Chondrocyte (in vitro differentiated cells): ENCODE data around the gene CFAP70. TPM values are rescaled to one million over a fixed set of nuclear protein-coding genes. Genes with fewer than 3 reads are reported as not detected.
A peak's percentile ranks its signal among the peaks of the same experiment; 100 is the strongest.

Experiments used
- DNase-seq: peaks from one replicate; pipeline ENCODE4 v3.0.0; 2021; ENCODE audit warnings: mixed read lengths, low spot score
- H3K27ac Mint-ChIP-seq: one replicate; pipeline ENCODE4 v1.8.0; 2021; ENCODE audit warnings: mild to moderate bottlenecking, moderate library complexity, mixed read lengths; ENCODE audit not compliant: unreplicated experiment
- H3K27me3 Mint-ChIP-seq: 2 replicates; pipeline ENCODE4 v1.8.0; 2021; ENCODE audit warnings: low read depth, mixed read lengths
- H3K36me3 Mint-ChIP-seq: 2 replicates; pipeline ENCODE4 v1.8.0; 2021; ENCODE audit warnings: low read depth, mixed read lengths
- H3K4me1 Mint-ChIP-seq: 2 replicates; pipeline ENCODE4 v1.8.0; 2021; ENCODE audit warnings: low read depth, mild to moderate bottlenecking, mixed read lengths
- H3K4me3 Mint-ChIP-seq: one replicate; pipeline ENCODE4 v1.8.0; 2021; ENCODE audit warnings: mild to moderate bottlenecking, moderate library complexity, mixed read lengths; ENCODE audit not compliant: unreplicated experiment
- H3K9me3 Mint-ChIP-seq: 2 replicates; pipeline ENCODE4 v1.8.0; 2021; ENCODE audit warnings: low read depth, mixed read lengths
- total RNA-seq: library from RNA; stranded (reverse); gene quantifications from 3 replicates; pipeline ENCODE4 v1.2.1, GENCODE V29; 2021
- TF ChIP-seq, protein P1 (sequence below): fragments of 200-600 bp; sonication (generic); IDR thresholded peaks from 2 replicates; pipeline ENCODE4 v1.5.0; 2021; ENCODE audit warnings: antibody characterized with exemption, mild to moderate bottlenecking, moderate library complexity

CFAP70 gene
- total RNA-seq, 1 donor from 2014 or later: 0.42 TPM

DNA sequence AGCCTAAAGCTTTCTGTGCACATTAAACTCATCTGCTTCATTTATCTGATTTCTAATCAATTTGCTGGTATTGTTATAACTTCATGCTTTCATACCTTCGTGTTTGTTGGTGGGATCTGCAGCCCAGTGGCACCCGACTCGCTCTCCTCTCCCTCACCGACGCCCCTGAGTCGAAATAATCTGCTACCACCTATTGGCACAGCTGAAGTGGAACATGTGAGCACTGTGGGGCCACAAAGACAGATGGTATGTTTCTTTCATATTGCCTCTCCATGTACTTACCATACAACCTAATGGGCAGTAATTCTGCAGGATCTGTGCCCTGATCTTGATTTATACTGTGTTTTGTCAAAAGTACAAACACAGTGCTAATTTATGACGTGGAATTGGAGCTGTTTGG is 124.0 kb downstream of the CFAP70 start:
- TF ChIP-seq, protein P1, sequence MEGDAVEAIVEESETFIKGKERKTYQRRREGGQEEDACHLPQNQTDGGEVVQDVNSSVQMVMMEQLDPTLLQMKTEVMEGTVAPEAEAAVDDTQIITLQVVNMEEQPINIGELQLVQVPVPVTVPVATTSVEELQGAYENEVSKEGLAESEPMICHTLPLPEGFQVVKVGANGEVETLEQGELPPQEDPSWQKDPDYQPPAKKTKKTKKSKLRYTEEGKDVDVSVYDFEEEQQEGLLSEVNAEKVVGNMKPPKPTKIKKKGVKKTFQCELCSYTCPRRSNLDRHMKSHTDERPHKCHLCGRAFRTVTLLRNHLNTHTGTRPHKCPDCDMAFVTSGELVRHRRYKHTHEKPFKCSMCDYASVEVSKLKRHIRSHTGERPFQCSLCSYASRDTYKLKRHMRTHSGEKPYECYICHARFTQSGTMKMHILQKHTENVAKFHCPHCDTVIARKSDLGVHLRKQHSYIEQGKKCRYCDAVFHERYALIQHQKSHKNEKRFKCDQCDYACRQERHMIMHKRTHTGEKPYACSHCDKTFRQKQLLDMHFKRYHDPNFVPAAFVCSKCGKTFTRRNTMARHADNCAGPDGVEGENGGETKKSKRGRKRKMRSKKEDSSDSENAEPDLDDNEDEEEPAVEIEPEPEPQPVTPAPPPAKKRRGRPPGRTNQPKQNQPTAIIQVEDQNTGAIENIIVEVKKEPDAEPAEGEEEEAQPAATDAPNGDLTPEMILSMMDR: no peak
- Mint-ChIP-seq H3K36me3 (peaks cover 13% of the 10 kb centered on the region), H3K27me3 (no peaks in the 10 kb centered on the region), H3K27ac (no peak overlapping the region), H3K4me1 (peaks cover 4% of the 10 kb centered on the region), H3K4me3 (no peak overlapping the region), H3K9me3 (no peaks in the 10 kb centered on the region)
- no peak for DNase-seq

DNA sequence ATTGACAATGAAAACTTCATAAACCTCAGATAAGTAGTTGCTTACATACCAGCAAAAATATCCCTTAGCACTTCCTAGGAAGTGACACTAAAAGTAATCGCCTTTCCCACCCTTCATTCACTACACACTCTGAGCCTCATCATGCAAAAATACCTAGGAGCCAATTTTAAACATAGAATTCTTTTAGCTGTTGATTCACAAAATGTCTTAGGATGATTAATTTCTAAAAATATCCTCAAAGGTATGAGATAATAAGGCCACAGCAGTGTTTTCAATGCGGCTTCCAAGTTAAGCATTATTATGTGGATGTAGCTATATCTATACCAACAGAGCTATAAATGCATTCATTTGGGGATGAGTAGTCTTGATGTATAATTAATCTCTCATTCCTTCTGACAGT is 124.8 kb downstream of the CFAP70 start:
- TF ChIP-seq, protein P1: no peak
- DNase-seq: no peak

DNA sequence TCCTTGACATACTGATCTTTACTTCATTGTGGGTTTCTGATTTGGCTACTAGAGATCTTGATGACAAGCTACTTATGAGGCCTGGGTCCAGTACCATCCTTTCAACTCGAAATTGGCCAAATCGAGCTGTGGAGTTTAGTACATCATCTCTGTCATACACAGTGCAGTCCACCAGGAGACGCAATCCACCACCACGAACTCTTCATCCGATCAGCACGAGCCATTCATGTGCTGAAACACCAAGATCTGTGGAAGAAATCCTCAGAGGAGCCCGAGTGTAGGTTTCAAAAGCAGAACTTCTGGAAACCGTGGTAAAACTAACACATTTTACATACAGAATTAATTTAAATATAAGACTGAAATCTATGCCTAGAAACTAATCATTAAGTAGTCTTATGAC is 125.8 kb downstream of the CFAP70 start:
- TF ChIP-seq, protein P1: peak; percentile 32
- no peaks in the 10 kb centered on the region for H3K9me3 Mint-ChIP-seq
- no peak overlapping the region for H3K4me3 Mint-ChIP-seq
- H3K4me1 Mint-ChIP-seq: peaks cover 4% of the 10 kb centered on the region
- H3K36me3 Mint-ChIP-seq: peaks cover 16% of the 10 kb centered on the region
- H3K27ac Mint-ChIP-seq: no peak overlapping the region
- no peaks in the 10 kb centered on the region for H3K27me3 Mint-ChIP-seq
- DNase-seq: no peak

More for the DNA sequence above, 124.8 kb downstream of the CFAP70 start:
- Mint-ChIP-seq H3K9me3 (no peaks in the 10 kb centered on the region), H3K4me3 (no peak overlapping the region), H3K36me3 (peaks cover 14% of the 10 kb centered on the region), H3K27ac (peak overlapping the region; percentile 8), H3K27me3 (no peaks in the 10 kb centered on the region), H3K4me1 (peaks cover 4% of the 10 kb centered on the region)

DNA sequence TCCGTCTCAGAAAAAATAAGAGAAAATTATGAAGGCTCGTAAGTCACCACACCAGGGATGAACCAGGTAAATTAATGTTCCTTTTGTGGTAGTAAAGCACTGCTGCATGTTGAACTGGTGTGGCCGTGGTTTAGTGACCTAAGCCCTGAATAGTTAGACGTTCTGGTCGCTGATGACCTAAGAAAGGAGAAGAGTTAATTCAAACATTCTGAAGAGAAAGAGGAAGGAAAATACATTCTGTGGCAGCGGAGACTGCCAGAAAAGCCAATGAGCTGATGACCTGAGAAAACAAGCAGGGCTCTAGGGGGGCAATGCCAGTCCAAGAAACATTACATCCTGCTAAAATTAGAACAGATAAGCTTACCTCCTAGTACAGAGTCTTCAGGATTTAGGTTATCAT is 129.1 kb downstream of the CFAP70 start:
- Mint-ChIP-seq H3K4me3 (no peak overlapping the region), H3K27ac (no peak overlapping the region)
- TF ChIP-seq, protein P1: no peak

DNA sequence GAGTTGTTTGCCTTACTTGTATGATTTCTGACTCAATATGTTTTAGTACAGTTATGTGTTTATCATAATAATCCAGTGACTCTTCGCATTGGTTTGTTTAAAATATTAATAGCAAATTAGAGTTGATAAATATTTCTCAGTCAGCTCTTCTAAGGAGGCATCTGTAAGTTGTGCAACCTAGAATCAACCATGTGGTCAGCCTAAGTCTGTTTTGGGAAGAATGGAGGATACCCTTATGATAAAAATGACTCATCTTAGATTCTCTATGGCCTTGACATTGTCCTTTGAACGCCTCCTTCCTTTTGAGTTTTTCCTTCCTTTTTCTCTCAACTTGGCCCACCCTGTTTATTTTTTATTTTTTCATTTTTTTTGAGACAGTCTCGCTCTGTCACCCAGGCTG is 130.4 kb downstream of the CFAP70 start:
- TF ChIP-seq, protein P1: no peak
- DNase-seq: no peak
- H3K36me3 Mint-ChIP-seq: peaks cover 15% of the 10 kb centered on the region
- no peaks in the 10 kb centered on the region for H3K4me1 Mint-ChIP-seq
- no peak overlapping the region for H3K27ac Mint-ChIP-seq
- H3K9me3 Mint-ChIP-seq: no peaks in the 10 kb centered on the region
- no peak overlapping the region for H3K4me3 Mint-ChIP-seq
- H3K27me3 Mint-ChIP-seq: no peaks in the 10 kb centered on the region

More for the DNA sequence above, 129.1 kb downstream of the CFAP70 start:
- Mint-ChIP-seq H3K36me3 (peaks cover 15% of the 10 kb centered on the region), H3K4me1 (peaks cover 4% of the 10 kb centered on the region), H3K9me3 (no peaks in the 10 kb centered on the region), H3K27me3 (no peaks in the 10 kb centered on the region)
- DNase-seq: no peak
